ENCODE data around the gene COX7A2L.
"Not testable (repeated sequence)": the region's sequence is repeated elsewhere in the genome, so short reads cannot be mapped to it uniquely, and the experiment has no call there.

COX7A2L gene

DNA sequence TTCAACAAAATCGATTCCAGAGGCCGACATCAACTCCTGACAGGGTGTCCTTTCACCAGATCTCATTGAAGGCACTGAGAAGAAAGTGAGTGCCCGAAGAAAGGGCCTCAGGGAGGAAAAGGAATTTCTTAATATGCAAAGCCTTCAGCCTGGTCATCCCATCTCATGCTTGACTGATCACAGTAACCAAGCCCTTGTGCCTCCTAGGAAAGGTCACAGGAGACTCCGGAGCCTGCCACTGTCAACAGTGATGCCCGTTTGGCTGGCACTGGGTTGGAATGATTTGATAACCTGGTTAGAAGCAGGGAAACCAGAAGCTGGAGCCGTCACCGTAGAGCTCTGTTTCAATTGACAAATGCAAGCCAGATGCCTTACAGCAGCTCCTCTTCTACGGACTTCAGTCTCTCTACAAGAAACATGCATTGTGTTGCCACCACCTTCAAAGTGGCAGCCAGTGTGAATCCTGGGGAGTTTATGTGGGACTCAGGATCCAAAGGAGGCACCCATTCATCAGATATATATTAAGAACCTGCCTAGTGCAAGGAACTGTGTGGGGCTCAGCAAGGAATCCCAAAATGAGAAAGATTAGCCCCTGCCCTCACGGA is 24.6 kb downstream of the COX7A2L start:
- no peak overlapping the region for H3K27ac ChIP-seq (ENCODE audit: low read depth, low read length)
- no peaks in the 10 kb centered on the region for H3K9me2 ChIP-seq (replicated peaks; ENCODE audit: insufficient read depth, low read length)
- no peak overlapping the region for H3K9ac ChIP-seq (ENCODE audit: low read length)
- H4K20me1 ChIP-seq (ENCODE audit: low read depth, low read length): no peaks in the 10 kb centered on the region
- H3K79me2 ChIP-seq (ENCODE audit: insufficient read depth, low read length): no peaks in the 10 kb centered on the region
- no peaks in the 10 kb centered on the region for H3F3A ChIP-seq (ENCODE audit: insufficient read depth)
- H3K9me3 ChIP-seq (ENCODE audit: insufficient read depth, low read length): no peaks in the 10 kb centered on the region
- H3K27me3 ChIP-seq (ENCODE audit: low read length): no peaks in the 10 kb centered on the region
- TF ChIP-seq EZH2phosphoT487 (conservative IDR thresholded peaks at IDR 0.05; ENCODE audit: low read length): no peak
- TF ChIP-seq, protein P1, sequence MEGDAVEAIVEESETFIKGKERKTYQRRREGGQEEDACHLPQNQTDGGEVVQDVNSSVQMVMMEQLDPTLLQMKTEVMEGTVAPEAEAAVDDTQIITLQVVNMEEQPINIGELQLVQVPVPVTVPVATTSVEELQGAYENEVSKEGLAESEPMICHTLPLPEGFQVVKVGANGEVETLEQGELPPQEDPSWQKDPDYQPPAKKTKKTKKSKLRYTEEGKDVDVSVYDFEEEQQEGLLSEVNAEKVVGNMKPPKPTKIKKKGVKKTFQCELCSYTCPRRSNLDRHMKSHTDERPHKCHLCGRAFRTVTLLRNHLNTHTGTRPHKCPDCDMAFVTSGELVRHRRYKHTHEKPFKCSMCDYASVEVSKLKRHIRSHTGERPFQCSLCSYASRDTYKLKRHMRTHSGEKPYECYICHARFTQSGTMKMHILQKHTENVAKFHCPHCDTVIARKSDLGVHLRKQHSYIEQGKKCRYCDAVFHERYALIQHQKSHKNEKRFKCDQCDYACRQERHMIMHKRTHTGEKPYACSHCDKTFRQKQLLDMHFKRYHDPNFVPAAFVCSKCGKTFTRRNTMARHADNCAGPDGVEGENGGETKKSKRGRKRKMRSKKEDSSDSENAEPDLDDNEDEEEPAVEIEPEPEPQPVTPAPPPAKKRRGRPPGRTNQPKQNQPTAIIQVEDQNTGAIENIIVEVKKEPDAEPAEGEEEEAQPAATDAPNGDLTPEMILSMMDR (IDR thresholded peaks at IDR 0.05; ENCODE audit: insufficient read depth, low read length, poor library complexity, severe bottlenecking): no peak
- H3K4me3 ChIP-seq (ENCODE audit: insufficient read depth, low read length, poor library complexity, severe bottlenecking): no peak overlapping the region
- H2AFZ ChIP-seq (ENCODE audit: low read depth, low read length, severe bottlenecking): no peak overlapping the region
- 0 out of 2 replicates have a peak, but pooled peaks cover 2% of the 10 kb centered on the region for H3K36me3 ChIP-seq (ENCODE audit: low read length)
- H3K4me2 ChIP-seq (ENCODE audit: low read depth, low read length, poor library complexity, severe bottlenecking): no peak overlapping the region

DNA sequence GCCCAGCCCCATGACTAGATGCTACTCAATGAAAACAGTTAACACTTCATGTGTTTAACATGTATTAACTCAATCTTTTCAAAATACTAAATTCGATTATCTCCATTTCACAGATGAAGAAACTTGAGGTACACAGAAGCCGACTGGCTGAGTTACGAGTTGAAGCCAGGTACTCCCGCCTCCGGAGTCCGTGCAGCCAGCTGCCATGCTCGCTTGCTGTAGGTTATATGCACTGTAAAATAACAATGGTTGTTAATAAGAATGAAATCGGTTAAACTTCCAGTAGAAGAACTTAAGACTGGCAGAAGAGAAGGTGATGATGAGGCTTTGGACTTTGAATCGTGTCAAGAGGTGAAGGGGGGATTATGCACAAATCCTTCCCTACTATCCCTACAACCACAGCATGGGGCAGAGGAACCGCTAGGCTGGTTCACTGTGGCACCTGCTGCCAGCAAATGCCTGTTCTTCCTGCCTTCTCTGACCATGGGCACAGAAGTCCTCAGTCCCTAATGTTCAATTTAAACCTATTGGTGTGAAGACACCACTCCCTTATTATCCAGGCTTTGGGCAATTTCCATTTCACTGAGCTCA is 25.4 kb downstream of the COX7A2L start:
- Histone ChIP-seq H3K4me3 (ENCODE audit: insufficient read depth, low read length, poor library complexity, severe bottlenecking) (no peak overlapping the region), H3K79me2 (ENCODE audit: insufficient read depth, low read length) (no peaks in the 10 kb centered on the region), H3K36me3 (ENCODE audit: low read length) (0 out of 2 replicates have a peak, but pooled peaks cover 3% of the 10 kb centered on the region), H3K4me2 (ENCODE audit: low read depth, low read length, poor library complexity, severe bottlenecking) (no peak overlapping the region), H2AFZ (ENCODE audit: low read depth, low read length, severe bottlenecking) (no peak overlapping the region), H3K9me3 (ENCODE audit: insufficient read depth, low read length) (no peaks in the 10 kb centered on the region), H3K9me2 (replicated peaks; ENCODE audit: insufficient read depth, low read length) (no peaks in the 10 kb centered on the region), H4K20me1 (ENCODE audit: low read depth, low read length) (no peaks in the 10 kb centered on the region), H3K27ac (ENCODE audit: low read depth, low read length) (no peak overlapping the region), H3K27me3 (ENCODE audit: low read length) (no peaks in the 10 kb centered on the region), H3K9ac (ENCODE audit: low read length) (no peak overlapping the region), H3F3A (ENCODE audit: insufficient read depth) (no peaks in the 10 kb centered on the region)
- no peak for TF ChIP-seq EZH2phosphoT487 (conservative IDR thresholded peaks at IDR 0.05; ENCODE audit: low read length)
- TF ChIP-seq, protein P1 (IDR thresholded peaks at IDR 0.05; ENCODE audit: insufficient read depth, low read length, poor library complexity, severe bottlenecking): no peak

DNA sequence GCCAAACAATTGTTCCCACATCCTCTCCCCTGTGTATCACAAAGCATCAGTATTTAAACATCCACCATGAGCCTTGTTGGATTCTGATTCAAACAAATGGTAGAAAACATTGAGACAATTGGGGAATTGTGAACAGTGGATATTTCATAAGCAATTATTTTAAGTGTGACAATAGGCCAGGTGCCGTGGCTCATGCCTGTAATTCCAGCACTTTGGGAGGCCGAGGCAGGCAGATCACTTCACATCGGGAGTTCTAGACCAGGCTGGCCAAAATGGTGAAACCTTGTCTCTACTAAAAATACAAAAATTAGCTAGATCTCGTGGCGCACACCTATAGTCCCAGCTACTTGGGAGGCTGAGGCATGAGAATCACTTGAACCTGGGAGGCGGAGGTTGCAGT is 26.2 kb downstream of the COX7A2L start:
- H3K79me2 ChIP-seq (ENCODE audit: insufficient read depth, low read length); H3K36me3 ChIP-seq (ENCODE audit: low read length): not testable (repeated sequence)

DNA sequence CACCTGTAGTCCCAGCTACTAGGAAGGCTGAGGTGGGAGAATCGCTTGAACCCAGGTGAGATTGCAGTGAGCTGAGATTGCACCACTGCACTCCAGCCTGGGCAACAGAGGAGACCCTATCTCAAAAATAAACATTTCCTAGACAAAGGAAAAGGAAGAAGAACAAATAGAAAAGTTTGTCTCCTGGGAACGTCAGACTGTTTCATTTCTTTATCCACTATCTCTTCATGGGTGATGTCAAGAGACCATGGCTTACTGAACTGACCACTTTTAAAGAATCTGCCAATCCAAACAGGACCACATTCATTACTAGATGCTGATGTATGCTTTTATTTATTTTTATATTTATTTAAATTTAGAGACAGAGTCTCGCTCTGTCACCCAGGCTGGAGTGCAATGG is 26.8 kb downstream of the COX7A2L start:
- Histone ChIP-seq H3K27me3 (ENCODE audit: low read length) (no peaks in the 10 kb centered on the region), H2AFZ (ENCODE audit: low read depth, low read length, severe bottlenecking) (no peak overlapping the region), H3F3A (ENCODE audit: insufficient read depth) (no peaks in the 10 kb centered on the region; the same call in 1 of the 2 replicates), H3K4me2 (ENCODE audit: low read depth, low read length, poor library complexity, severe bottlenecking) (no peak overlapping the region), H3K9me2 (replicated peaks; ENCODE audit: insufficient read depth, low read length) (no peaks in the 10 kb centered on the region), H3K9ac (ENCODE audit: low read length) (no peak overlapping the region), H3K4me3 (ENCODE audit: insufficient read depth, low read length, poor library complexity, severe bottlenecking) (no peak overlapping the region), H3K79me2 (ENCODE audit: insufficient read depth, low read length) (no peaks in the 10 kb centered on the region), H3K36me3 (ENCODE audit: low read length) (peaks cover 11% of the 10 kb centered on the region; the same call in 1 of the 2 replicates), H3K9me3 (ENCODE audit: insufficient read depth, low read length) (no peaks in the 10 kb centered on the region), H3K27ac (ENCODE audit: low read depth, low read length) (no peak overlapping the region), H4K20me1 (ENCODE audit: low read depth, low read length) (no peaks in the 10 kb centered on the region)
- no peak for TF ChIP-seq EZH2phosphoT487 (conservative IDR thresholded peaks at IDR 0.05; ENCODE audit: low read length)
- TF ChIP-seq, protein P1 (IDR thresholded peaks at IDR 0.05; ENCODE audit: insufficient read depth, low read length, poor library complexity, severe bottlenecking): no peak

More for the DNA sequence above, 26.2 kb downstream of the COX7A2L start:
- H3K27me3 ChIP-seq (ENCODE audit: low read length); H3K9me3 ChIP-seq (ENCODE audit: insufficient read depth, low read length); H4K20me1 ChIP-seq (ENCODE audit: low read depth, low read length); H3K9me2 ChIP-seq (replicated peaks; ENCODE audit: insufficient read depth, low read length); H3K27ac ChIP-seq (ENCODE audit: low read depth, low read length); H3F3A ChIP-seq (ENCODE audit: insufficient read depth); H2AFZ ChIP-seq (ENCODE audit: low read depth, low read length, severe bottlenecking); H3K4me3 ChIP-seq (ENCODE audit: insufficient read depth, low read length, poor library complexity, severe bottlenecking); H3K9ac ChIP-seq (ENCODE audit: low read length); H3K4me2 ChIP-seq (ENCODE audit: low read depth, low read length, poor library complexity, severe bottlenecking): not testable (repeated sequence)

Data from SU-DHL-6 (cell line).